Effector memory CD4-positive, alpha-beta T cell (primary cell): ENCODE data around the gene RFX8.

ENCODE experiments used
- DNase-seq, 3 donors: peaks; one replicate each; pipeline ENCODE4 v3.0.0-alpha.2; 2020
- H3K27ac ChIP-seq: 2 replicates; pipeline ENCODE4 v1.7.0; 2013; ENCODE audit warnings: mild to moderate bottlenecking, low read length, moderate library complexity; ENCODE audit not compliant: insufficient read depth, poor library complexity, severe bottlenecking
- H3K27me3 ChIP-seq: replicated peaks from 2 replicates; pipeline ENCODE4 v1.7.0; 2013; ENCODE audit warnings: mild to moderate bottlenecking, low read length; ENCODE audit not compliant: insufficient read depth, control insufficient read depth, poor library complexity, severe bottlenecking
- H3K36me3 ChIP-seq: 2 replicates; pipeline ENCODE4 v1.7.0; 2013; ENCODE audit warnings: mild to moderate bottlenecking, low read length, moderate library complexity; ENCODE audit not compliant: control insufficient read depth, insufficient read depth
- H3K4me1 ChIP-seq: 2 replicates; pipeline ENCODE4 v1.7.0; 2013; ENCODE audit warnings: low read length, mild to moderate bottlenecking; ENCODE audit not compliant: control insufficient read depth, insufficient read depth, poor library complexity, severe bottlenecking
- H3K4me3 ChIP-seq: 2 replicates; pipeline ENCODE4 v1.7.0; 2013; ENCODE audit warnings: low read length, low read depth, mild to moderate bottlenecking; ENCODE audit not compliant: insufficient read depth, poor library complexity, severe bottlenecking
- H3K9me3 ChIP-seq: 2 replicates; pipeline ENCODE4 v1.7.0; 2013; ENCODE audit warnings: mild to moderate bottlenecking, low read length, moderate library complexity; ENCODE audit not compliant: control insufficient read depth

The RFX8 gene

DNA sequence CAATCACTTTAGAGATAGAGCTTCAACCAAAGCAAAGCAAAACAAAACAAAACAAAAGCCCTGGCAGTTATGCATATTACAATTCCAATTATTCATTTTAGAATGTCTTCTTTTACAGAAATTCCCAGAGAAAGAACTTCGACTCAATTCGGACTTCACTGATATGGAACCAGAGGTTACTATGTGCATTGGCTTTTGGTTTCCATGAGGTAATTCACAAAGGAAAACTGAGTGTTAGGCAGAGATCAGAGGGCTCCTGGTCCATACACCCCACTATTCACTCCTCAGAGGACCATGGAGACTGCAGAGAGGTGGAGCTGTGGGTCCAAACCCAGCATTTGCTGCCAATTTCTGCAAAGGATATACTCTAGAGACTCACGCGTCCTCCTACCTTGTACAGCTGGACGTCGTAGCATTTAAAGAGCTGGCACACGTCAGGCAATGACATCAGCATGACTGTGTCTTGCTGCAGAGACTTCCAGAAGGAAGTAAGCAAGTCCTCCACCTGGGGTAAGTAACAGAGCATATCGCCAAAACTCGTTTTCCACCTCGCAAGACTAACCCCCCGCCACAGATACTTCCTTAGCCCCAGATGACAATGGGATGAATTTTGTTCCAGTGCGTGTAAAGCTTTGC lies 56.3 kb downstream of the RFX8 start:
- H3K27ac ChIP-seq, result no peak overlapping the region
- H3K4me3 ChIP-seq, result no peak overlapping the region
- H3K36me3 ChIP-seq, result no peaks in the 10 kb centered on the region
- H3K27me3 ChIP-seq, result no peaks in the 10 kb centered on the region
- no peaks in the 10 kb centered on the region for H3K9me3 ChIP-seq
- DNase-seq, result no peak
- H3K4me1 ChIP-seq, result no peaks in the 10 kb centered on the region

DNA sequence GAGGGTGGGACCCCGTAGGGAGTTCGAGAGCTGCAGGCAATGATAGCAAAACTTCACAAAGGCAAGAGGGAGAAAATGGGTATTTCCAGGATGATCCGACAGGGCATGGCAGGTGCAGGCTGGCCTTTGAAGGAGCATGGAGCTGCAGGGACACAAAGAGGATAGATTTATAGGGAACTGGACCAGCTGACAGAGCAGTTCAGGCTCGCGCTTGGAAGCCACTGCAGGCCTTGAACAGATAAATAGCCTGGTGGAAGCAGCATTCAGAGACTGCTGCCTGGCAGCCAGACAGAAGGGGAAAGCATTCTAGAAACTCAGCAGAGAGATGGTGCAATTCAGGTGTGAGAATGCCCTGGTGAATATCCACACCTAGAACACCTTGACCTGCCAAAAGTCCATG lies 58.3 kb downstream of the RFX8 start:
- Histone ChIP-seq H3K27ac (no peak overlapping the region), H3K36me3 (no peaks in the 10 kb centered on the region), H3K27me3 (no peaks in the 10 kb centered on the region), H3K4me3 (no peak overlapping the region), H3K9me3 (no peaks in the 10 kb centered on the region), H3K4me1 (no peaks in the 10 kb centered on the region)
- DNase-seq, result no peak

DNA sequence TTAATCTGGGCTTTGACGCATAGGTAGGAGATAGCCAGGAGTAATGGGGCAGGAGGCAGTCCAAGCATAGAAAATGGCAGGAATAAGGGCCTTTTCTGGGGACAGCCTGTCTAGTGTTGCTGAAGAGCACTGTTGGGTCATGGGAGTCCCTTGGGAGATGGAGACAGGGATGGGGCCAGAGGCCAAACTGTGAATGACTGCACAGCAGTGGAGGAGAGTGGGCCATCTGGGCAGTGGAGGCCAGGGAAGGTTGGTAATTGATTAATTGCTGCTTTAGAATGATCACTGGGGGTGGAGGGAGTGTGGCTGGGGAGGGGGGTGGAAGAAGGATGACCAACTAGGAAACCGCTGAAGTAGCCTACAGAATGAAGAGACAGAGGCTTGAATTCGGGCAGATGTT lies 59.0 kb downstream of the RFX8 start:
- Histone ChIP-seq H3K9me3 (no peaks in the 10 kb centered on the region), H3K27me3 (no peaks in the 10 kb centered on the region), H3K4me3 (no peak overlapping the region), H3K27ac (no peak overlapping the region), H3K4me1 (no peaks in the 10 kb centered on the region), H3K36me3 (no peaks in the 10 kb centered on the region)
- DNase-seq, result no peak

DNA sequence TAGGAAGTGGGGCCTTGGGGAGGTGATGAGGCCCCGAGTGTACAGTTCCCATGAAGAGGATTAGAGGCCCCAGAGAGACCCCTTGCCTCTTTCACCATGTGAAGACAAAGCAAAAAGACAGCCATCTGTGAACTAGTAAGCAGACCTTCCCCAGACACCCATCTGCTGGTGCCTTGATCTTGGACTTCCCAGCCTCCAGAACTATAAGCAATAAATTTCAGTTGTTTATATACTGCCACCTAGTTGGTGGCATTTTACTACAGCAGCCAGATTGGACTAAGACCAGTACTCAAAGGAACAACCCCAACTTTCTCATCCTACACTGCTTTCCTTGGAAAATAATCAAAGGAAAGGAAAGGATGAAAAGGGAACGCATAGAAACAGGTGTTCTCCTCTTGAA lies 59.7 kb downstream of the RFX8 start:
- DNase-seq, result no peak
- no peak overlapping the region for H3K27ac ChIP-seq
- H3K4me1 ChIP-seq, result no peaks in the 10 kb centered on the region
- H3K9me3 ChIP-seq, result no peaks in the 10 kb centered on the region
- no peak overlapping the region for H3K4me3 ChIP-seq
- no peaks in the 10 kb centered on the region for H3K27me3 ChIP-seq
- no peaks in the 10 kb centered on the region for H3K36me3 ChIP-seq

DNA sequence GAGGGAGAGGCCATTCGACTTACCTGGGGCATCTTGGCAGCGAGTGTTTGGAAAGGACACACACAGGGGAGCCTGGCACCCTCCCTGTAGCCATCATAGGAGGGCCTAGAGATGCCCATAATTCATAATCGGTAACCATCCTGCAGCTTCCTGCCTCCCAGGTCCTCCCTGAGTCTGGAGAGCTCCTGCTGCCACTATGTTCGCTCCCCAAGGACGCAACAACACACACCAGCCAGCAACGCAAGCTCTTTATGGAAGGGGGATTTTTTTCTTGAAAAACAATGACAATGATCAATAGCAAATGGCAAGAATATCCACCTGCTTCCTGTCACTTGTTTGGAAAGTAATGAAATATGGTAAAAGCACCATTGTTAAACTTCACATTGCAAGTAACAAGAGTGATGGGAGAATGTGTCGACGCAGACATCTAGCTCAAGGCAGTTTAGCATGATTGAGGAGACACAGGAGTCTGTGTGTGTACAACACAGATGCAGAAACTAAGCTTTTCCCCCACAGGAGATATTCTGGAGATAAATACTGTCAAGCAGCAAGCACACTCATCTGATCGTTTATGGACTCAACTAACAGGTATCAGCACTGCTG lies 62.7 kb downstream of the RFX8 start:
- no peak overlapping the region for H3K27ac ChIP-seq
- no peaks in the 10 kb centered on the region for H3K4me1 ChIP-seq
- H3K27me3 ChIP-seq, result no peaks in the 10 kb centered on the region
- H3K4me3 ChIP-seq, result no peak overlapping the region
- DNase-seq, result no peak
- H3K36me3 ChIP-seq, result no peaks in the 10 kb centered on the region
- no peaks in the 10 kb centered on the region for H3K9me3 ChIP-seq

DNA sequence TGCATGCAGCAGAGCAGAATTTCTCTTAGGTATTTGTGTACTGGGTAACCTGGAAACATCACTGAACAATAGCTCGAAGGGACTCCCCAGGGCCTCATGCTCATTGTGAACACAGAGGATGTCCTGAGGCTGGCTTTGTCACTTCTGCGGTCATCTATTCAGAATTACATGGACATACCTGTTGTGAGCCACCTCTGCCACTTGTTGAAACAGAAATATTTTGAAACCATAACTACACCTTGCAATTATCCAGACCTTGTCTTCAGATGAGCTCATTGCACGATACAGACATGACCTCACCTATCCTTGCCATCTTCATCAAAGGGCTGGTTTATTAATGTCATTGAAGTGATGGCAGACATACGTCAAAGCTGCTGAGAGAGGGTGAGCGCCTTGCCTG lies 64.2 kb downstream of the RFX8 start:
- DNase-seq, result no peak

DNA sequence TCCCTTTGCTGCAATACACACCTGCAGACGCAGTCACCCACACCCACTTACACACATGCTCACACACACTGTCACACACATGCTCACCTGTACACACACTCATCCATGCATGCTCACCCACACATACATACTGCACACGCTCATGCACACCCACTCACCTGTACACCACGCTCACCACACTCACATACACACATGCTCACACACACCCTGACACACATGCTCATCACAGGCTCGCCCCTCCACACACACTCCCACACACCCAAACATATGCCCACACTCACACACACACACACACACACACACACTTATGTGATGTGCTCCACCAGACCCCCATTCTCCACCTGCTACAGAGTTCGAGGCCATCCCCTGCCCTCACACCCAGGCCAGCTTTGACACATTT lies 64.8 kb downstream of the RFX8 start:
- Histone ChIP-seq H3K36me3 (no peaks in the 10 kb centered on the region), H3K4me3 (no peak overlapping the region), H3K27me3 (no peaks in the 10 kb centered on the region), H3K27ac (no peak overlapping the region), H3K9me3 (no peaks in the 10 kb centered on the region), H3K4me1 (no peaks in the 10 kb centered on the region)
- DNase-seq, result no peak

More for the DNA sequence above, 64.2 kb downstream of the RFX8 start:
- H3K9me3 ChIP-seq, result no peaks in the 10 kb centered on the region
- H3K27me3 ChIP-seq, result no peaks in the 10 kb centered on the region
- no peak overlapping the region for H3K27ac ChIP-seq
- H3K4me3 ChIP-seq, result no peak overlapping the region
- no peaks in the 10 kb centered on the region for H3K36me3 ChIP-seq
- no peaks in the 10 kb centered on the region for H3K4me1 ChIP-seq

DNA sequence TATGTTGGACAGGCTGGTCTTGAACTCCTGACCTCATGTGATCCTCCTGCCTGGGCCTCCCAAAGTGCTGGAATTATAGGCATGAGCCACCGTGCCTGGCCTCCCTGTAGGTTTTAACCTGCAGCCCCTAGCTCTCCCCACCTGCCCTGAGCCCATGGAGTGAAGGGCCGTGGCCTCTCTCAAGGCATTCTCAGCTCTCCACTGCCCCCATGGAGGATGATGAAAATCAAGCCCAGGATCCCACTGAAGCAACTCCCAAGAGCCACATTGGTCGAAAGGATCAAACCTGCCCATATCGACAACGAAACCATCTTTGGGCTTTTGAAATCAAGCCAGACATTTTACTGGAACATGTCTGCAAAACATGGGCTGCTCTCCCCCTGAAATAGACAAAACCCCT lies 65.2 kb downstream of the RFX8 start:
- no peaks in the 10 kb centered on the region for H3K9me3 ChIP-seq
- DNase-seq, result no peak

DNA sequence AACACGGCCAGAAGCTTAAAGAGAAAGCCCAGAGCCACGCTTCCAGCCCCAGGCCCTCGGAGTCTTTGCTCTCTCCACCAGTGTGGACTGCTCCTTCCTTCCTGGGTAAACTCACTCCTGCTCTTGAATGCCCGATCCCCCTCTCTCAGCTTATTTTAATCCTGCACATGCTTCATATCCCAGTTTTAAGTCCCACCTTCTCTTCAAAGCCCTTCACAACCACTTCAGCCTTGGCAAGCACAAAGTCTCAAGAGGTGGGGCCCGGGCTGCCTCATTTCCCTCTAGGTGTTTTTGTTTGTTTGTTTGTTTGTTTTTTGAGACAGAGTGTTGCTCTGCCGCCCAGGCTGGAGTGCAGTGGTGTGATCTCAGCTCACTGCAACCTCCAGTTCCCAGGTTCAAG lies 66.0 kb downstream of the RFX8 start:
- H3K27me3 ChIP-seq, result no peaks in the 10 kb centered on the region

More for the DNA sequence above, 65.2 kb downstream of the RFX8 start:
- no peaks in the 10 kb centered on the region for H3K27me3 ChIP-seq
- no peak overlapping the region for H3K27ac ChIP-seq
- H3K4me1 ChIP-seq, result no peaks in the 10 kb centered on the region
- H3K4me3 ChIP-seq, result no peak overlapping the region
- H3K36me3 ChIP-seq, result no peaks in the 10 kb centered on the region

DNA sequence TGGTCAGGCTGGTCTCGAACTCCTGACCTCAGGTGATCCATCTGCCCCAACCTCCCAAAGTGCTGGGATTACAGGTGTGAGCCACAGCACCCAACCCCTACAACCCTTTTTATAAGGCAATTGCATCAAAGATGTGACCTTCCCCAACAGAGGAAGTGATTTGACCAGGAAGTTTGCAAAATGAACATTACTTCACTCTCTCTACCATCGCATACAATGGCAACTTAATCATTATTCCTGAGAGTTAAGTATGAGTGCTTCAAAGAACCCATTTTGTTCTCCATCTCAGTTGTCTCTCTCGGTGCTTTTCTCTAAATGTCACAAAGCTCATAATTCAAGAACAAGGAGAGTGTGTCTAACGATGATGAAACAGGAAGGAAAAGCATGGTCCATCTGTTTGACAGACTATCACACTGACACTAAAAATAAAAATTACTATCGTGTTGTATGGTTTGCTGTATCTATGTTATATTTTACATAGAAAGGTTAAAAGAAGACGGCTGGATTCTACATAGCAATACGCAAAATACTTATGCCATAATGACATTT lies 69.5 kb downstream of the RFX8 start:
- H3K9me3 ChIP-seq, result no peaks in the 10 kb centered on the region
- DNase-seq, result no peak
- no peak overlapping the region for H3K4me3 ChIP-seq
- no peaks in the 10 kb centered on the region for H3K36me3 ChIP-seq
- no peak overlapping the region for H3K27ac ChIP-seq
- no peaks in the 10 kb centered on the region for H3K4me1 ChIP-seq
- H3K27me3 ChIP-seq, result no peaks in the 10 kb centered on the region

More for the DNA sequence above, 66.0 kb downstream of the RFX8 start:
- Histone ChIP-seq H3K9me3 (no peaks in the 10 kb centered on the region), H3K27ac (no peak overlapping the region), H3K36me3 (no peaks in the 10 kb centered on the region), H3K4me3 (no peak overlapping the region), H3K4me1 (no peaks in the 10 kb centered on the region)
- DNase-seq, result no peak
